Suppressor macrophage treated with lipopolysaccharide for 1 hour (primary cell): Measurements from ENCODE around the gene SECTM1.
A peak's percentile ranks its signal among the peaks of the same experiment; 100 is the strongest.

Experiments
- DNase-seq, 3 donors: peaks; one replicate each; pipeline ENCODE4 v3.0.0-alpha.2; 2020 to 2022

Gene SECTM1

GRCh38 chr17:82297714-82298537 is 35.6 kb downstream of the SECTM1 start:
- peak; percentile 93 to 95 (median 93) for DNase-seq

DNA sequence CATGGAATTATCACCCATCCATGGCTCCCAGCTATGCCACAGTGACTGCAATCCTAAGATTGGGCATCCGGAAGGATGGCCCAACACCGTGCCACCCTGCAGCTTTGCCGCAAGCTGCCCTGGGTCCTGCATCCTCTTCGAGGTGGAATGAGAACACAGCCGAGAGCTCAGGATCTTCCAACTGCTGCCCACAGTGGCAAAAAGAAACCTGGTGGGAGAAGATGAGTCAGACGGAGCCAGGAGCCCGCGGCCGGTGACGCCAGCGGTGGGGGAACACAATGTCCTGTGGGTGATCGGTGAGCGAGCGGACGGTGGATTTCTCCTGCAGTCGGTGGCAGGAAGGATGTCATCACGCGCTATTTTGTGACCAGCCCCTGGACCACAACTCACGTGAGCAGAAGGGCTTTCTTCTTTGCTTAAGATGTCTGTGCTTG is 36.3 kb downstream of the SECTM1 start:
- peak; percentile 87 to 90 (median 89) for DNase-seq

- no peak for DNase-seq
Measured at GRCh38 chr17:82296511-82297279, 36.9 kb downstream of the SECTM1 start.

DNA sequence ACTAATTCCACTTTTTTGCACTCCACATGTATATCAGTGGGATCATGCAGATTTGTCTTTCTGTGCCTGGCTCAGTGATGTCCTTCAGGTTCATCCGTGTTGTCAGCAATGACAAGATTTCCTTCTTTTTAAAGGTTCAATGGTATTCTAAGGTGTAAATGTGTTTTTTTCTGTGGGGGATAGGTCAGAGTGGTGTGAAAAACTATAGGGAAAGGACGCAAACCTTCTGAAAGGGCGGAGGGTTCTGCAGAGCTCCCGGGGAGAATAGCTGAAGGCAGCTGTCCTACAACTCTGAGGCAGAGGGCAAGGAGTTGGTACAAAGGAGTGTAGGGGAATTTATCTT is 38.1 kb downstream of the SECTM1 start:
- DNase-seq = no peak

- DNase-seq = no peak
Measured at GRCh38 chr17:82294064-82294773, 39.3 kb downstream of the SECTM1 start.

DNA sequence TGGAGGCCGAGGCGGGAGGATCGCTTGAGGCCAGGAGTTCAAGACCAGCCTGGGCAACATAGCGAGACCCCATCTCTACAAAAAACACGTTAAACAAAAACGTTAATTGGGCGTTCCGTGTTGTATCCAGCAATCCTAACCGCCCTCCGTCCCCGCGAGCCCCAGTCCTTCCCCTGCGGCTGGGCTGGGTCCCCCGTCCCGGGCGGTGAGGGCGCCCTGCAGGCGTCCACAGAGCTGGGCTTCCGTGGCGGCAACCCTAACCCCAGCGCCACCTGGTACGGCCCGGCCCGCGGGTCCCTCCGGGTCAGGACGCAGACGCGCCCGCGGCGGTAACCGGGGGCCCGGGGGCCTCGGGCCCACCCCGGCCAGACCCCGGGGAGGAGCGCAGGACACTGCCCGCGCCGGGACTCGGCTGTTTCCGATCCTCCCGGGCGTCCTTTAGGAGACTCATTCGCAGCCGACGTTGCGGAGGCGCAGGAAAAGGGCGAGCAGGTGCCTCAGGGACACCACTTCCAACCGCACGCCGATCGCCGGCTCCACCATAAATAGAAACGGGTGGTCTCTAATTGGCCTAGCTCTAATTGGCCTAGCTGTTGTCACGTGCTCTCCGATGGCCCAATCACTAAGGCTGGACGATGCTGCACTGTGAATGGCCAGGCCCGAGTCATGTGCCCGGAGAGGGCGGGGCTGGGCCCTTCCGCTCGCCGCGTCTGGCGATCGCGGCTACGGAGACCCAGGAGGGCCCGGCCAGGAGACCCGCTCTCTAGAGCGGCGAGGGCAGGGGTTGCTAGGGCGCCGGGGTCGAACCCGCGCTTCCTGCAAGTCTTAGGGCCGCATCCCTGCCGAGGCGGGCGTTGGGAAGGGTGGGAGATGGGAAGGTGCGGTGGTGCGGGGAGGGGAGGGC is 41.1 kb downstream of the SECTM1 start:
- DNase-seq = peak; percentile 96 to 97 (median 97)

DNA sequence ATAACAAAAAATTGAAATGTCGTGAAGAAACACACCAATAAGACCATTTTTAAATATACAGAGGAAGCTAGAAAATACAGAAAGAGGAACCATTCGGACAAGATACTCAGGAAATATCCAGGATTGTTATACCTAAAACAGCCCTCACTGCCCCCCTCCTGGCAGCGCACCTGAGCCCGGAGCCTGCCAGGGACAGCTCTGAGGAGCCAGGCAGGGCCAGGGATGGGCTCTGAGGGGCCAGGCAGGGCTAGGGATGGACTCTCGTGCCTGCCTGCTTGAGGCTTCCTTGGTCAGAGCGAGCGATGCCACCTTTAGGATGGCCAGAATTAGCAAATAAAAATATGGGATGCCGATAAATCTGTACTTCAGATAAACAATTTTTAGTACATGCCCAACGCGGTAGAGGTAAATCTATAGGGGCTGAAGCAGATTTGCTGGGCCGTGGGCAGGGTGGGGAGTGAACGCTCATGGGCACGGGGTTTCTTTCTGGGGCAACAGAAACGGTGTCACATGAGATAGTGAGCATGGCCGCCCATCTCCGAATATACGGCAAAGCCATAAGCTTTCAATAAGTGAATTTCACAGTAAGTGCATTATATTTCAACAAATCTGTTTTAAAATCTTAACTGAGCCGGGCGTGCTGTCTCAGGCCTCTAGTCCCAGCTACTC is 41.9 kb downstream of the SECTM1 start:
- DNase-seq = no peak

- peak; percentile 35 to 42 (median 41) for DNase-seq
Measured at GRCh38 chr17:82287868-82288801, 45.4 kb downstream of the SECTM1 start.

DNA sequence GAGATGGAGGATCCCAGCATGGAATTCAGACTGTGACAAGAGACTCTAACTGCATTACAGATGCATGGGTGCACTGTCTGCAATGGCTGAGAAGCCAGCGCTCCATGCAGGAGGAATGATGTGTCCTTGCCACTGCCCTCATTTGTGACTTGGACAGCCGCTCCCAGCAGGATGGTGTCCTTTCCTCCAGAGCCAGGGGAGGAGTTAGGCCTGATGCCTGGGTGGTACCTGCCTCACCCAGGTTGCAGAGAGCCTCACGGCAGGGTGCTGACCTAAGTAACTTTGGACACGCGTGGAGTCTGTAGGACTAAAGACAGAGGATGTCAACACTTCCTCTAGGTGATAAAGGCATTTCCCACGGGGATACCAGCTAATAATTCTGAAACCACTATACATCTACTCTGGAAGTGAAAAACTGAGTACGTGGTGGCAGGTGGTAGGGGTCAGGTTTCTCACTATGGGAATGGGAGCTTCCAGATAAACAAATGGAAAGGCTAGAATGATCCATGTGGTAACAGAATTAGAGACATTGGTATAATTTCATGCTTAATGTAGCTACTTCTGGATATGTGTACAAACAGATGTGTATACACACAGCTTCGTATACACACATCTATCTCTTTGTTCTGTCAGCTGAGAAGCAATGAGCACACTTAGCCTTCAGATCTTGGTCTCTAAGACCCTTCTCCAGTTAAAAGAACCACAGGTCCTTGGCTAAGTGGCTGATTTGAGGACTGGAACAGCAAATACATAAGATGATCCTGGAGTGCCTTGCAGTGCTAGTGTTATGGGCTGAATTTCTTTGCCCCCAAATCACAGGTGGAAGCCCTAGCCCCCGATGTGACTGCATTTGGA is 46.3 kb downstream of the SECTM1 start:
- DNase-seq = no peak

GRCh38 chr17:82285141-82285540 is 48.4 kb downstream of the SECTM1 start:
- DNase-seq = no peak

DNA sequence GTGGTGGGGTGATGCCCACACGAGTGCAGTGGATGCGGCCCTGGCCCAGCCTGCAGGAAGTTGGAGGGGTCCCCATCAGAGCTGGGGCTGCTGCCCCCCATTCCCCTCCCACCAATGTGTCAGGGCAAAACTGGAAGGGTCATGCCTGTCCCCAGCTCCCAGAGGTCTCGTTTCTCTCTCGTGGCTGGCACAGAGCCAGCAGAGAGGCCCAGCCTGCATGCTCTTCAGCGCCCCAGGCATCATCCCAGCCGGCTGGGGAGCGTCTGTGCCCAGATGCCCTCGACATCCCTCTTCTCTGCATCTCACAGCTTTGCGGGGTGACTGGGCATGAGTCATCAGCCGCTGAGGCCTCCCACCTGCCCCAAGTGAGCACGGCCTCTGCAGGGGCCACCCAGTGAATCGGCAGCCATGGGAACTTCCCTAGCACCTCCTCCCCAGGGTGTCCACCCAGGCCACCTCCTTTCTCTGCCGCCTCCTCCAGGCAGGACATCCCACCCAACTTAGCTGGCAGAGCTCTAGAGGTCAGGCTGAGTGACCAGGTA is 50.3 kb downstream of the SECTM1 start:
- peak; percentile 78 to 80 (median 80) for DNase-seq

DNA sequence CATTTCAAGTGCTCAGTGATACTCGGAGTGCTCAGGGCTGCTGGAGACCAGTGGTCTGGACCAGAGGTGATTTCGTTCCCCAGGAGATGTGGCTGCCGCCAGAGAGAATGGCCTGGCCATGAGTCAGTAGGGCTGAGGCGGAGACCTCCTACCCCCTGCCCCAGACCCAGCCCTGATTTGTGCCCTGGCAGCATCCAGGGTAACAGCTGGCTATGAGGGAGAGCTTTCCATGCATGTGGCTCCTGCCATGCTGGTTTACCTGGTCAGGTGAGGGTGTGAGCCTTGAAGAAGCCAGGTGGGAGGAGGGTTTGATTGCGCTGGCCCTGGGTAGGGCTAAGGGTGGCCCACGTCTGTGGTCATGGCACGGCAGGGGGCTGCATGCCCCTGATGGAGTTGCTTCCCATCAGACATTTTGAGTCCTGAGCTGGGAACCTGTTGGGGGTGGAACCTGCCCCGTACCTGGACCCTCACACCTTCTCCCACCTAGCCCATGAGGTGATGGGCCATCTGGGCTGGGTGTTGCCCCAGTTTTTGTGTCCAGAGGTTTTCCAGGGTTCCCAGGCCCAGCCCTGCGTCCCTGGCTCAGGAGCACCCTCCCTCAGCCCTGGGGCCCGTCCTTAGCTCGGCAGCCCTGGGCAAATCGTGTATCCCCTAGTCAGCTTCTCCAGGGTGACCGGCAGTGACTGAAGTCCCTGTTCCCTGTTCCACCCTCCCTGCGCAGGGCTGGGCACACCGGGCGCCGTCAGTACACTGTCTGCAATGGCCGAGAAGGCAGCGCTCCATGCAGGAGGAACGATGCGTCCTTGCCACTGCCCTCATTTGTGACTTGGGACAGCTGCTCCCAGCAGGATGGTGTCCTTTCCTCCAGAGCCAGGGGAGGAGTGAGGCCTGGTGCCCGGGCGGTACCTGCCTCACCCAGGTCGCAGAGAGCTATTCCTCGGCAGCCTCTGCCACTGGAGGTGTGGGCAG is 51.0 kb downstream of the SECTM1 start:
- DNase-seq = no peak

GRCh38 chr17:82281502-82282238 is 51.9 kb downstream of the SECTM1 start:
- DNase-seq = peak; percentile 84 to 87 (median 86)

GRCh38 chr17:82281076-82281475 is 52.5 kb downstream of the SECTM1 start:
- no peak for DNase-seq

DNA sequence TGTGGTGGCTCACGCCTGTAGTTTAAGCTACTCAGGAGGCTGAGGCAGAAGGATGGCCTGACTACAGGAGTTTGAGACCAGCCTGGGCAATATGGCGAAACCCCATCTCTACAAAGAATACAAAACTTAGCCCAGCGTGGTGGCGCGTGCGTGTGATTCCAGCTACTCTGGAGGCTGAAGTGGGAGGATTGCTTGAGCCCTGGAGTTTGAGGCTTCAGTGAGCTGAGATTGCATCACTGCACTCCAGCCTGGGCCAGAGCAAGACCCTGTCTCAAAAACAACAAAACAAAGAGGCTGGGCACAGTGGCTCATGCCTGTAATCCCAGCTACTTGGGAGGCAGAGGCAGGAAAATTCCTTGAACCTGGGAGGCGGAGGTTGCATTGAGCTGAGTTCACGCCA is 53.0 kb downstream of the SECTM1 start:
- no peak for DNase-seq

DNA sequence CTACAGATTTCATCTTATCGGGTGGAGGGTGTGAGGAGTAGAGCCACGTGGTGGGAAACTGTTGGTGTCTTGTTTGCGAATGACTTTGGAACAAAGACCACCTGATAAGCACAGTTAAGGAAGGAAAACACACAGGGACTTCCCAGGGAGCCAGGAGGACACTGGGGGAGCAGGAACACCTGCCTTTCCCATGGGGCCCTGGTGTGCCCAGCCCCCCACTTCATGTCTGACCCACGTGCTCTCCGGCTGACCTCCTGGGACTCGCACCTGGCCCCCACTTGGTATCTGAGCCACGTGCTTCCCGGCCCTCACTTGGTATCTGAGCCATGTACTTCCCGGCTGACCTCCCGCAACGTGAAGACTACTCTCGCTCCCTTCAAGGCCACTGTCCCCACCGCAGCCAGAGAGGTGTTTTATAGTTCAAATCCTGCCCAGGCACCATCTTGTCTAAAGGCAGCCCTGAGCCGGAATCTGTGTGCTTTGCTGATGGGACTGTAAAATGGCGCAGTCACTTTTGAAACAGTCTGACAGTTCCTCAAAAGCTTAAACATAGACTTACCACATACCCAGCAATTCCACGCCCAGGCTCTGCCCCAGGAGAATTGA is 54.7 kb downstream of the SECTM1 start:
- peak; percentile 70 to 76 (median 70) for DNase-seq

DNA sequence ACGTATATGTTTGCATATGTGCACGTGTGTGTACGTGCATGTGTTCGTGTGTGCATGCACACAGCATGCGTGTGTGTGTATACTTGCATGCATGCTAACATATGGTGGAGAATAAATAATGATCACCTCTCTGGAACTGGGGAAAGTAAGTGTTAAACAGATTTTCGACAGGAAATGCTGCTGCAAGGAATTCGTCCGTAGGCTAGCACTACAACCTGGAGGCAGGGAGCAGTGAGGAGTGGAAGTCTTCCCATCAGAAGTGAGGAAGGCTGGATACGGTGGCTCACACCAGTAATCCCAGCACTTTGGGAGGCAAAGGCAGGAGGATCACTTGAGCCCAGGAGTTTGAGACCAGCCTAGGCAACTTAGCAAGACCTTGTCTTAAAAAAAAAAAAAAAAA is 55.3 kb downstream of the SECTM1 start:
- DNase-seq = no peak
